NCI-H1105 (cell line): Measurements from ENCODE around the gene SERINC5.

Experiments used
- DNase-seq: peaks from one replicate; lab custom pipeline; 2025; lab: John Stamatoyannopoulos, UW

The SERINC5 gene

DNA sequence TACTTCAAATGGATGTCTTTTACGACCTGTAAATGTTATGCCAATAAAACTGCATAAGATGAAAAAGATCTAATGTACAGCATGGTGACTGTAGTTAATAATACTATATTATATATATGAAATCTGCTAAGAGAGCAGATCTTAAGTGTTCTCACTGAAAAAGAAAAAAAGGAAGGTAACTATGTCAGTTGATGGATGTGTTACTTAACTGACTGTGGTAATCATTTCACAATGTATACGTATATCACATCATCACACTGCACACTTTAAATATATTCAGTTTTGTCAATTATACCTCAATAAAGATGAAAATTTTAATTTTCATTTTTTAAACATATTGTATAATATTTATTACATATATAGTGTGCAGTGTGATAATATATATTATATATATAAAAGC lies 188.8 kb downstream of the SERINC5 start:
- DNase-seq: no peak

DNA sequence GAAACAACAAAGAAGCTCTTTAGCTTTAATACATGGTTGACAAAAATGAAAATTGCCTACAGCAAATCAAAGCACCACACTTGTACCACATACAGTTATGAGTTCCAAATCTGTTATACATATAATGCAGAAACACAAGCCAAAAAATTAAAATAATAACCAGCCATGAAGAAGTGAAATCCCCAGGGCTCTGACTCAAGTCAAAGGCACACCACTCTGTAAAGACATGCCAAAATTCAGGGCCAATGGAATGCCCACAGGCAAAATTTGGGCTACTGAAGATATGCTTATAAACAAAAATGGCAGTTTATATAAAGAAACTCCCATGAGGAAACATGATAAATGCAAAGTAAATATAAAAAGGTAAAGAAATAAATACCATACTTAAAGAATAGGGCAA lies 191.7 kb downstream of the SERINC5 start:
- no peak for DNase-seq
